RWPE2 (cell line): Measurements from ENCODE around the gene KRT84.

Source experiments
- ATAC-seq: fragments of 200-7000 bp; cut with Tn5 transposase; 3 replicates; pipeline ENCODE4 v1.9.1; 2021; ENCODE audit warnings: low read depth
- DNase-seq: peaks from one replicate; pipeline ENCODE4 v3.0.0-alpha.2; 2020; ENCODE audit warnings: low spot score
- H3K27ac ChIP-seq: fragments of 450-650 bp; 2 replicates; pipeline ENCODE4 v1.5.1; 2017; ENCODE audit warnings: mild to moderate bottlenecking; ENCODE audit not compliant: poor library complexity, severe bottlenecking
- H3K27me3 ChIP-seq: fragments of 250-450 bp; sonication (Bioruptor Pico); 2 replicates; pipeline ENCODE4 v1.5.1; 2021; ENCODE audit warnings: mild to moderate bottlenecking, moderate library complexity; ENCODE audit not compliant: insufficient read depth, poor library complexity, severe bottlenecking
- H3K36me3 ChIP-seq: fragments of 250-450 bp; sonication (Bioruptor Pico); 2 replicates; pipeline ENCODE4 v1.5.1; 2020; ENCODE audit warnings: low read depth, mild to moderate bottlenecking, moderate library complexity
- H3K4me1 ChIP-seq: fragments of 250-450 bp; sonication (Bioruptor Pico); 2 replicates; pipeline ENCODE4 v1.5.1; 2021; ENCODE audit warnings: mild to moderate bottlenecking, moderate library complexity; ENCODE audit not compliant: insufficient read depth, poor library complexity, severe bottlenecking
- H3K4me3 ChIP-seq: fragments of 250-450 bp; sonication (Bioruptor Pico); 2 replicates; pipeline ENCODE4 v1.5.1; 2021; ENCODE audit warnings: mild to moderate bottlenecking, moderate library complexity; ENCODE audit not compliant: severe bottlenecking
- H3K9me3 ChIP-seq: fragments of 250-450 bp; sonication (Bioruptor Pico); 2 replicates; pipeline ENCODE4 v1.5.1; 2021; ENCODE audit warnings: mild to moderate bottlenecking, moderate library complexity; ENCODE audit not compliant: severe bottlenecking
- TF ChIP-seq, protein P1 (sequence below): fragments of 450-650 bp; IDR thresholded peaks from one replicate; pipeline ENCODE4 v1.5.1; 2017; ENCODE audit warnings: mild to moderate bottlenecking, moderate library complexity; ENCODE audit not compliant: poor library complexity, severe bottlenecking

Gene KRT84

DNA sequence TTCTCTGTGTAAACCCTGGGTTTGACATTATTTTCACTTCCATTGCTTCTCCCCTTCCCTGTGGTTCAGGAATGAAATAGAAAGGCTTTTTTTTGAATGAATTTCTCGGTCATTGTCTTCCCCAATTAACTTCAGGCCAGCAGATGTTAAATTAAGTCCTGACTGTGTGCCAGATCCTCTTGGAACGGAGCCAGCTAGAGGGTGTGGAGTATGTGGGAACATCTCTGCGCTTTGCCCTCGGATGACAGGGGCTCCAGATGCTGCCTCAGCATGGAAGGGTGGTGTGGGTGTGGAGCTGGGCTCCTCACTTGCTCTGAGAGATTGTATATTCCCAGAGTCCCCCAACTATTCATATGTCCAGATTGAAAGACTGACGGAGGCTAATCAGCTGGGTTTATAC lies 31.3 kb downstream of the KRT84 start:
- no peak overlapping the region for H3K27ac ChIP-seq
- TF ChIP-seq, protein P1, sequence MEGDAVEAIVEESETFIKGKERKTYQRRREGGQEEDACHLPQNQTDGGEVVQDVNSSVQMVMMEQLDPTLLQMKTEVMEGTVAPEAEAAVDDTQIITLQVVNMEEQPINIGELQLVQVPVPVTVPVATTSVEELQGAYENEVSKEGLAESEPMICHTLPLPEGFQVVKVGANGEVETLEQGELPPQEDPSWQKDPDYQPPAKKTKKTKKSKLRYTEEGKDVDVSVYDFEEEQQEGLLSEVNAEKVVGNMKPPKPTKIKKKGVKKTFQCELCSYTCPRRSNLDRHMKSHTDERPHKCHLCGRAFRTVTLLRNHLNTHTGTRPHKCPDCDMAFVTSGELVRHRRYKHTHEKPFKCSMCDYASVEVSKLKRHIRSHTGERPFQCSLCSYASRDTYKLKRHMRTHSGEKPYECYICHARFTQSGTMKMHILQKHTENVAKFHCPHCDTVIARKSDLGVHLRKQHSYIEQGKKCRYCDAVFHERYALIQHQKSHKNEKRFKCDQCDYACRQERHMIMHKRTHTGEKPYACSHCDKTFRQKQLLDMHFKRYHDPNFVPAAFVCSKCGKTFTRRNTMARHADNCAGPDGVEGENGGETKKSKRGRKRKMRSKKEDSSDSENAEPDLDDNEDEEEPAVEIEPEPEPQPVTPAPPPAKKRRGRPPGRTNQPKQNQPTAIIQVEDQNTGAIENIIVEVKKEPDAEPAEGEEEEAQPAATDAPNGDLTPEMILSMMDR, result no peak
- no peak for DNase-seq
- no peak overlapping the region for H3K4me3 ChIP-seq
- H3K36me3 ChIP-seq, result no peaks in the 10 kb centered on the region
- H3K9me3 ChIP-seq, result no peaks in the 10 kb centered on the region
- no peaks in the 10 kb centered on the region for H3K27me3 ChIP-seq
- no peak for ATAC-seq
- H3K4me1 ChIP-seq, result peaks cover 5% of the 10 kb centered on the region

DNA sequence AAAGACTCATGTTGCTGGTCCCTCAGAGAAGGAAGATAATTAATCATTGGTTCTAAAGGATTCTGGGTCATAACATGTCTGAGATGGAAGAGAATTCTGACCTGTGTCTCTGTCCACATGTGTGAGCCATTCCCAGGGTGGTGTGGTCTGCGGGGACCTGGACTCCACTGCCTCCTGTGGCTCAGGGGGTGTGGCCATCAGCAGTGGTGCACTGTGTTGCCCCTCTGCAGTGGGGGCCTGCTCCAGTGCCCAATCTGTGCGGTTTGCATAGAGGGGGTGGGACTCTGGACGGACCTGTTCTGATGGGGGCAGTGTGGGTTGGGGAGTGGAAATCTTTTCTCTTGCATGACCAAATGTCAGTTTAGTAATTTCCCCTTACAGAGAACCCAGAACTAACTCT lies 31.7 kb downstream of the KRT84 start:
- no peaks in the 10 kb centered on the region for H3K27me3 ChIP-seq
- no peak overlapping the region for H3K4me3 ChIP-seq
- H3K4me1 ChIP-seq, result peaks cover 7% of the 10 kb centered on the region

DNA sequence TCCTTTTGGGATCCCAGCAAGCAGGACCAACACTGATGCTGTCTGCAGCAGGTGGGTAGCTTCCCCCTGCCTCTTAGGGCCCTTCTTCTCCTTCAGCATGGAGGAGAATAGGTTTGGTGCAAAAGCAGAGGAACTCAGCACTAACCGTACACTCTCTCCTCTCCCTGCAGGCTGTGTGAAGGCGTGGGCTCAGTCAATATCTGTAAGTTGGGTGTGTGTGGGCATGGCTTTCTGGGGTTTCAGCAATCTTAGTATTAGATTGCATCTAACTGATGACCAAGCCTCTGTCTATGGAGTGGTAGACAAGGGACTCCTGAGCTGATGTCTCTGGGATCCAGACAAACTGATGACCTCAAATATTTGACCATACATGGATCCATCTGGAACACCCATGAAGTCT lies 32.5 kb downstream of the KRT84 start:
- H3K27me3 ChIP-seq, result no peaks in the 10 kb centered on the region
- TF ChIP-seq, protein P1, result no peak
- no peak for ATAC-seq
- H3K36me3 ChIP-seq, result no peaks in the 10 kb centered on the region
- H3K9me3 ChIP-seq, result no peaks in the 10 kb centered on the region
- H3K27ac ChIP-seq, result no peak overlapping the region
- peaks cover 7% of the 10 kb centered on the region for H3K4me1 ChIP-seq
- no peak overlapping the region for H3K4me3 ChIP-seq
- no peak for DNase-seq

More for the DNA sequence above, 31.7 kb downstream of the KRT84 start:
- TF ChIP-seq, protein P1, result no peak
- no peak for DNase-seq
- H3K27ac ChIP-seq, result no peak overlapping the region
- H3K36me3 ChIP-seq, result no peaks in the 10 kb centered on the region
- H3K9me3 ChIP-seq, result no peaks in the 10 kb centered on the region
- no peak for ATAC-seq

DNA sequence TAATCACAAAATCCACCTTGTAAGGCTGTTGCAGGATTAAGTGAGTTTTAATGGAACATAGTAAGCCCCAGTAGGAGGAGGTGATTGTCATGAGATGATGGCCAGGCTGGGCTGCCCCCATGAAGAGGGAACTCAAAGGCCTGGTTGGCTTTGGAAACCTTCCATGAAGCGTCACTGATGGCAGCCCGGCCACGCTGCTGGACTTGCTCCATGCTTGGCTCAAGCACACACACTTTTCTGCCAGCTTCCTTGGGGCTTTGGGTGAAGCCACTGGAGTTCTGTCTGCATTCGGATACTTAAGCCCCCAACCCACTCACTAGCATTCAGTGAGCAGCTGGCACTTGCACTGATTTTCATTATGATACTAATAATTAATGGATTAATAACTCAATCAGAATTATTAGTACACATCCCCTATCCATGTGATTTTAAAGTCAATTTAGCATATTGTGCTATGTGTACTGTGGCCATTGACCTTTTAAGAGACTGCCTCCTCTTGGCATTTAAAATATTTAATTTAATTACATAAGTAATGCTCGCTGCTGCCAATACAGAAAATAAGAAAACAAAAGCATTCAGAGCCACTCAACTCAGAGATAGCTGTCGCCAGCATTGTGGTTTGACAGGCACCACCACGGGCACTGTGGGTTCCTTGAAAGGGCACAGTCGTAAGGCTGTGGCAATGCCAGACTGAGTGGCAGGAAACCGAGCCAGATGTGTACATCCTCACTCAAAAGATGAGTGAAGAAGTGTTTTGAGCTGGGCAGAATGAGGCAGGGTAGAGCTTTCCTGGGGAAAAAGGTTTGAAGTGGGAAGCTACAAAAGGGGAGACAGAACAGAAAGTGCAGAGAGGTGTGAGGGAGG lies 34.0 kb downstream of the KRT84 start:
- Histone ChIP-seq H3K27me3 (no peaks in the 10 kb centered on the region), H3K4me1 (peaks cover 7% of the 10 kb centered on the region), H3K9me3 (no peaks in the 10 kb centered on the region), H3K36me3 (no peaks in the 10 kb centered on the region), H3K27ac (no peak overlapping the region), H3K4me3 (no peak overlapping the region)
- TF ChIP-seq, protein P1, result no peak
- ATAC-seq (no peak), DNase-seq (no peak)

DNA sequence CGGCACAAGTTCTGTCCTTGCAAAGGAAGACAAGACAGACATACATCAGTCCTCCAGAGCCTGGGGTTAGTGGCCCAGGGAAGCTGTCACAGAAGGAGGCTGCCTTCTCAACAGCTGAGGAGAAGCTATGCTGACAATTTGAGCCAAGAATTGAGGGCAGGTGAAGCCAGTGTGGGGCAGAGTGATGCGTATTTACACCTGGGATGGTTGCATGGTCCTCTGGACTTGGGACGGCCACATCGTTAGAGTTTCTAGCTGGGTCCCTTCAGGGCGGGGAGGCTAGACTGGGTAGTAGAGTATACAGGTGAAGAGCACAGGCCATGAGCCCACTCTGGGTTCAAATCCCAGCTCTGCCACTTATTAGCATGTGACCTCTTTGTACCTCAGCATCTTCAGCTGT lies 34.7 kb downstream of the KRT84 start:
- TF ChIP-seq, protein P1, result no peak
- DNase-seq (no peak), ATAC-seq (no peak)
- Histone ChIP-seq H3K36me3 (no peaks in the 10 kb centered on the region), H3K27me3 (no peaks in the 10 kb centered on the region), H3K4me3 (no peak overlapping the region), H3K4me1 (peaks cover 11% of the 10 kb centered on the region), H3K9me3 (no peaks in the 10 kb centered on the region), H3K27ac (no peak overlapping the region)
